ENCODE data around the gene THAP5.

The THAP5 gene

GRCh38 chr7:108529341-108529740, 40.2 kb downstream of the THAP5 start:
- no peak for DNase-seq

DNA sequence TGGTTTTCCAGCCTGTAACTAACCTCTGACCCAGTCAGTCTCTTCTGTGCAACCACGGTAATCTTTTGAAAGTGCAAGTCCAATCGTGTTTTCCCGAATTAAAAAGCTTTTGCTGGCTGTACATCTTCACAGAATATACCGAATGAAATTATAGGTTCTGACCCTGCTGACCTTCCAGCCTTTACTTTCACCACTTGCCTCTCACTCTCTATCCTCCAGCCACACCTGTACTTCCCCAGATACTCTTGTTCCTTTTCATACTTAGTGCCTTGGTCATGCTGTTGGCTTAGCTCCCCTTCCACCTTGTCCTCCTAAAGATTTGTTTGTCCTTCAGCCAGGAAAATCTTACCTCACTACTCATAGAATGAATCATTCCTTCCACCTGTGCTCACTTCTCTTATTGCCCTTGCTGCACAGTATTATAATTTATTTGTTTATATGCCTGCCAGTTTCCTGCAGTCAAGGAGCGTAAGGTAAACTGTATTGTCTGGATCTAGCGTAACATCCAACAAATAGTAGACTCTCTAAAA, 41.3 kb downstream of the THAP5 start:
- DNase-seq, result no peak

DNA sequence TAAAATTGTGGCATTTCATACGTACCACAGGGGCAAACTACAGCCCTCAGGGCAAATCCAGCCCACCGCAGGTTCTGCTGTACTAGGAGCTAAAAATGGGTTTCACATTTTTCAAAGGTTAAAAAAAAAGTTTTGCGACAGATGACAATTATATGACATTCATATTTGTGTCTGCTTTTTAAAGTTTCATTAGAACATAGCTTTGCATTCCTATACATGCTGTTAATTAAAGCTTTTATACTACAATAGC, 42.8 kb downstream of the THAP5 start:
- no peak for DNase-seq

- peak; percentile 100 for DNase-seq
Measured at GRCh38 chr7:108525985-108526767, 43.3 kb downstream of the THAP5 start, which contains the start of gene PNPLA8. PNPLA8 (minus strand) TSS chr7:108526135; CDS start chr7:108515491, 10,644 bp downstream.

- DNase-seq, result no peak
Measured at GRCh38 chr7:108525327-108525984, 44.0 kb downstream of the THAP5 start.

DNA sequence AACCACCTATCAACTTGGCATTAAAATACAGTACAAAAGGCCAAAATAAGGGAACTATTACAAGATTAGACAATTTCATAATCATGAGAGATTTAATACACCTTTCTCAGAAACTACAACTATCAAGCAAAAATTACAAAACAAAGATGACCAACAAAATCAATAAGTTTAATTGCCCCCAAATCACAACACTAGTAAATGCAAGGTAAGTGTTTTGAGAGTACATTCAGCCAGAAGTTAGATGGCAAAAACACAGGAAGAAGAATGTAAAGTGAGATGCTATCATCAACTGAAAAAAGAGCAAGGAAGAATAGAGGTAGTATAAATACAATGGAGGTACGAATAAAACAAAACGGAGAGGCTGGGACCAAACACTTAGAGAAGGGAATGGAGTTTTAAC, 46.7 kb downstream of the THAP5 start:
- DNase-seq, result no peak

DNA sequence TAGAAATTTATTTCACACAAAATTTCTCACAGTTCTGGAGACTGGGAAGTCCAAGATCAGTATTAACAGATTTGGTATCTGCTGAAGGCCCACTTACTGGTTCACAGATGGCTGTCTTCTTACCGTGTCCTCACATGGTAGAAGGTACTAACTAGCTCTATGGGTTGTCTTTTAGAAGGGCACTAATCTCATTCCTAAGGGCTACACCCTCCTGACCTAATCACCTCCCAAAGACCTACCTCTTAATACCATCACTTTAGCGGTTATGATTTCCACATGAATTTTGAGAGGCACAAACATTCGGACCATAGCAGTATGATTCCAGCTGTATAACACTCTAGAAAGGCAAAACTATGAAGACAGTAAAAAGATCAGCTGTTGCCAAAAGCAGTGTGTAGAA, 51.6 kb downstream of the THAP5 start:
- DNase-seq, result no peak

GRCh38 chr7:108515630-108516029, 53.9 kb downstream of the THAP5 start:
- no peak for DNase-seq

DNA sequence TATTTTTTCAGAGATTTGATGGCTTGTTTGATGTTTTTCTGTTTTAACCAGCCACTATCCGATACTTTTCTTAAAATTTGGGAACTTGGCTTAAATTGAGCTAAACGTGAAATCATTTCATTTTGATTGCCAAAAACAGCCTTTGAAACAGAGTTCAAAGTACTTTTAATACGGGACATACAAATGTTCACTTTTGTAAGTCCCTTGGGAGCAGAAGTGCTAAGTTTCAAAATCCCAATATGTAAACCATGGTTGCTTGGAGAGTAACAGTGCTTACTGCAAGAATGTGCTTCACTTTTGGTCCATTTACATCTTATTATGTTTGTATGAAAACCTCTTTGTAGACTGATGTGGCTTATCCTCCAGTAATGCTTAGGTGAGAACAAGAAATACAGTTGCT, 54.5 kb downstream of the THAP5 start:
- no peak for DNase-seq
